DMS79 treated with DMSO at 0.1 percent for 48 hours (cell line): ENCODE measurements around the gene TMCC2.
"Not testable (repeated sequence)": the region's sequence is repeated elsewhere in the genome, so short reads cannot be mapped to it uniquely, and the experiment has no call there.

Experiments
- DNase-seq: peaks from one replicate; lab custom pipeline; 2025; lab: John Stamatoyannopoulos, UW

Gene TMCC2

DNA sequence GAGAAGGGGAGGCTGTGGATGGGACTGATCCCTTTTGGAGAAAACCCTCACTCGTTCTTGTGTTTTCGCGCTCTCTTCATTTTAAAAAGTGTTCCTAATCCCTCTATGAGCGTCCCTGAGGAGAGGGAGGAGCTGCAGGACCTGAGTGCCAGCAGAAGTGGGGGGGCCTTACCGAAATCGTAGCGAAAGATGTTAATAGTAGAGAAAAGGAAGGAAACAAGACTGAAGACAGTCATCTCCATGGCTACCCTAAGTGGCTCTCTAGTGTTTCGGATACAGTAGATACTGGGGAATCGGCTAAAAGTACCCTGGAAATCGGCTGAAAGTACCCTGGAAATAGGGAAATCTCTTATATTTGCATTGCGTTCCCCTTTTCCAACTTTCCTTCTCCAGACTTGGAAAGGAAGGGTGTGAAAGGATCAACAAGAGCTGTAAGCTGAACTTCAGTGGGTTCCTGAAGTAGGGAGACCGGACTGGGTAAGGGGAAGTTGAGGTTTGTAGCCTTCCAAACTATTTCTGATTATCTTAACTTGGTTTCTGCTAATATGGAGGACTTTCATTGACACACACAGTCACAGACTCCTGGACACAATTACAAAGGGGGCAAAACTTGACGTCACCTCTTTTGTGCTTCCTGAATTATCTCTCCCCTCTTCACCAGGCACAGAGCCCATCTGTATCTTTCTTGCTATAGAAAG lies 15.8 kb upstream of the TMCC2 start:
- DNase-seq: no peak

DNA sequence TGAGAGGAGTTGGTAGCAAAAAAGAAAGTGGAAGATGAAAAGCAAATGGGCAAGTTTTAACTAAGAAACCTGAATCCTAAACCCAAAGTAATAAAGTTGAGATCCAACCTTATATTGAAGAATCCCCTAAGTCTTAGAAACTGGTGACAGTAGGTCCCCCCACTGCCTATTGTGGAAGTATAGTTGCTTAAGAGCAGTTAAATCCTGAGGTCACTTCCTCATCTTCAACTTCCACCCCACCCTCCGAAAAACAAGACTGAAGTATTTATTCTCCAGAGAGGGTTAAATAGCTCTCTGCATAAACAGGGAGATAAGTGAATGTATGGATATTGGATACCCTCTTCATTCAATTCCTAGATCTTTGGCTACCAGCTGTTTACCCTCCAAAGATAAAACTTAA lies 13.0 kb upstream of the TMCC2 start:
- DNase-seq: no peak

DNA sequence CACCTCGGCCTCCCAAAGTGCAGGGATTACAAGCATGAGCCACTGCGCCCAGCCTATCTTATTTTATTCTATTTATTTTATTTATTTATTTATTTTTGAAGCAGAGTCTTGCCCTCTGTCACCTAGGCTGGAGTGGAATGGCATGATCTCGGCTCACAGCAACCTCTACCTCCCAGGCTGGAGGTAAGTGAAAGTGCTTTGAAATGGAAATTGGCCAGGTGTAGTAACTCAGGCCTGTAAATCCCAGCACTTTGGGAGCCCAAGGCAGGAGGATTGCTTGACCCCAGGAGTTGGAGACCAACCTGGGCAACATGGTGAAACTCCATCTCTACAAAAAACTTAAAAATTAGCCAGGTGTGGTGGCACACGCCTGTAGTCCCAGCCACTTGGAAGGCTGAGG lies 11.2 kb upstream of the TMCC2 start:
- no peak for DNase-seq

DNA sequence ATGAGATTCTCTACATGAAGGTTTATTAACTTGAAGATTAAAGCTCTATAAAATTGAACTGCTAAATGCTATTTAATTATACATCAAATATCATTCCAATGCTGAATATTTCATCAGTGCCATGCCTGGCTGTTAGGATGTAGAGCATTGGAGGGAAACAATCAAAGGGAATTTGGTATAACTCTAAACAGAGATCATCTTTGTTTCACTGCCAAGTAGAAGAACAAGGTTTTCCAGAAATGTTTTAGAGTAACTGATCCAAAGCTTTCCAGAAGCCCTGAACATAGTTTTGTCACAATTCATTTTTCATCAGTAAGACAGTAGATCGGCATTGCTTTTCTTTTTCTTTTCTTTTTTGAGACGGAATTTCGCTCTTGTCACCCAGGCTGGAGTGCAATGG lies 10.3 kb upstream of the TMCC2 start:
- no peak for DNase-seq

DNA sequence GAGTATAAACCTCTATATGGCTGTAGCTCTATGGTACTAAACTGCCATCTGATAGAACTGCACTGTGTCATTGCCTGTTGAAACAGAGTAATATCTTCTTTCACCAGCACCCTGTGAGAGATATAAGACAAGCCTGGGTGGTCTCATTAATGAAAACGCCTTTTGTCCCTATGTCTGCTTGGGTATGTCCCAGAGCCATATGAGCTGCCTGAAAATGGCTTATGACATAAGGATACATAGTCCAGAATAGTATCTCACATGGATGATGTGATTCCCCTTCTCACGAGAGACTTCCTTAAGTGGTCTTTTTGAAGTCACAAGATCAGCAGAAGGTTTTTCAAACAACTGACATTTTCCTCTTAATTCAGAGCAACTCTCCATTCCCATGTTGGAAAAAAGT lies 7.3 kb upstream of the TMCC2 start:
- DNase-seq: no peak

DNA sequence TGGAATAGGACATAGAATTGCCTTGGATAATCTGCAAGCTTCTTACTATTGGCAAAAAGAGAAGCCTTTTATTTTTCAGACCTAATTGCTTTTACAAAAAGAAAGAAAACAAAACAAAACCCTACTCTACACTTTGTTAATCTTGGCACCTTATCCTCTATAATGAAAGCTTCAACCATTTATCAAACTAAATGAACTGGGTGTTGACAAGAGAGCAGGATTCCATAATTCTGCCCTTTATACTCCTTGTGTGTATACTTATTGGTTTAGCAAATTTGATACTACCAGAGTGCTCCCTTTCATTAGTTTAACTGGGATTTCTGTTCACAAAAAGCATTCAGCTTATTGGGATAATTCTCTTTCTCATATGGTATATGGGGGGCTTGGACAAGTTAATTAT lies 3.0 kb upstream of the TMCC2 start:
- DNase-seq: no peak

DNA sequence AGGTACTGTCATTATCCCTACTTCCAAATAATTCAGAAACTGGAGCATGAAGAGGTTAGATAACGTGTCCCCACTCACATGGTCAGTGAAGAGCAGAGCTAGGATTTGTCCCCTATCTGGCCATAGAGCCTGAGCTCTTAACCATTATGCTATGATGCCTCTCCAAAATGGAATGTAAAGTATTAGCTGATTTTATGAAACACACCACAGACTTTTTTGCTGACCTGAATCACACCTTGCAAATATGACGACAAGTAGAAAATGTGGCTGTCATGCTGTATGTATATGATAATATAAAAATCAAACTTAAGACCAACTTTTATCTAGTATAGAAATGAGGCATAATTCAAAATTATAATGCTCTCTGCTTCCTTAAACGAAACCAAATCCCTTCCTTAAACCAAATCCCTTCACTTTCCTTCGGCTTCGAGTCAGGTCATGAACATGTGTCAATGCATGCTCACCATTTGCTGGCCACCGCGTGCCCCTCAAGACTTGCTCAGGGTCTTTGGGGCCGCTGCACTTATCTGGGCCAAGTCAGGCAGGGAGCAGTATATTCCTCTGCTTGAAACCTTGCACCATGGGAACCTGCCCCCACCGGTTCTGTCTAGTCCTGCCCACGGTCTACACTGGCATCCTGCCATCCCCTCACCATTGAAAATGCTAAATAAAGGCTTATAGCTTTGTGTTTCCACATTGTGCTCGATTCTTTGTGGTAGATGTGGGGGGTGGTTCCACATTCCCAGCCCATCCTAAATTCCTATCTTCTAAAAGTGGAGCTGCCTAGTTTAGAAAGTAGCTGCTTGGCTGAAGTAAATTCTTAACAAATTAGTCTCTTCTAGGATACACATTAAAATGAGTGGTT lies 1.6 kb upstream of the TMCC2 start:
- peak; percentile 40 for DNase-seq

DNA sequence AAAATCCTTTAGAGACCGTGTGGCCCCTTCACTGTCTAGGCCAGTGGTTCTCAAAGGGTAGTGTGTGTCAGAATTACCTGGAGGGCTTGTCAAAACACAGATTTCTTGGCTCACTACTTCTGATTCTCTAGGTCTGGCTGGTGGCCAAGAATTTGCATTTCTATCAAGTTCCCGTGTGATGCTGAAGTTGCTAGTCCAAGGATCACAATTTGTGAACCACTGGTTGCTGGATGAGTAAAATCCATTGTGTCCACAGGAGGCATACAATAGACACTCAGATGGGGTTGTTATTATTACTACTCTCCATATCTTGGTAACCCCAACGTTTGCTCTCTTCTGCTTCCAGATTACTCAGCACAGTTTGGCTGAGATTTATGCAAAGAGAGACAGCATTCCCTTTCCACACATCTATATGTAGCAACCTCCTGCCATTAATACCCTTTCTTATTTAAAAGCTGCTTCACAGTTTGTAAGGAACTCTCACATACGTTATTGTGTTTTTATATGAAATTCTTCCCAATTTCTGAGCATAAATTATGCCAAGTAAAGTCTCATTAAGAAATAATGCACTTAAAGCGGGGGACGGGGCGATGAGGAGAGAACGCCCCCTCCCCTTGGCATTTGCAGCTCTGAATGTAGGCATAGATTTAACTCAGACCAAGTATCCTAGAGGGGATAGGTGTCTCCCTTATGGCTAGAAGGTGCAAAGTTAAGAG lies 720 bp upstream of the TMCC2 start:
- peak; percentile 66 for DNase-seq

DNA sequence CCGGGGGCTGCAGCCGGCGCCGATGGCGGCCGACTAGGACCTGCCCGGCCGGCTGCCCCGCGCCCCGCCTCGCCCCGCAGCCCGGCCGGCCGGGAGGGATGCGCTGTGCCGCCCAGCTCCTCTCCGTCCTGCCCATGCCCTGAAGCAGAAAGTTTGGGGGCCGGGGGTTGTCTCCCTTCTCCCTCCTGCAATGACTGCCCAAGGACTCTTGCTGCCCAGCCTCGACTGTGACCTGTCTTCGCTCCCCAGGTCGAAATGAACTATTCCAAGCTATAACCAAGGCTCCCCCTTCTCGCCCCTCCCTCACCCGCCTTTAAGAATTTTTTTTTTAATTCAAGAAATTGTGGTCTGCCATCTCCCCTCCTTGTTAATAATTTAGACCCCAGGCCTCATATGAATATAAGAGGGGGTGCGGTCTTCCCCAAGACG lies 361 bp downstream of the TMCC2 start:
- no peak for DNase-seq

DNA sequence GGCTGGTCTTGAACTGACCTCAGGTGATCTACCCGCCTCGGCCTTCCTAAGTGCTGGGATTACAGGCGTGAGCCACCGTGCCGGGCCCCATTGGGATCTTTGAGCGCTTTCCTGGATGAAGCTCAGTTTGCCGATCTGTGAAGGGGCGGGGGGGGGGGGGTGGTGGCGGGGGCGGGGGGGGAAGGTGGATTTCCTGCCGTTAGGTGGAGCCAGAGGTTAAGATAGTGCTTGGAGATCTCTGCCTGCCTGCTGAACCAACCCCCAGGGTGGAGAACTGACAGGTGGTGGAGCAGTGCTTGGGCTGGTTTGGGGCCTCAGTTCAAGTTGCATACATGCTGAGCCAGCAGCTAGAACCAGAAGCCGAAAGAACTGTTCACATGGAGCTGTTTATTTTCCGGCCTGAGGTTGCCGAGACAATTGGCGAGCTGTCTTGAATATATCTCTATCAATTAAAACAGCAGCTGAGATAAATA lies 1.7 kb downstream of the TMCC2 start:
- DNase-seq: peak; percentile 84

DNA sequence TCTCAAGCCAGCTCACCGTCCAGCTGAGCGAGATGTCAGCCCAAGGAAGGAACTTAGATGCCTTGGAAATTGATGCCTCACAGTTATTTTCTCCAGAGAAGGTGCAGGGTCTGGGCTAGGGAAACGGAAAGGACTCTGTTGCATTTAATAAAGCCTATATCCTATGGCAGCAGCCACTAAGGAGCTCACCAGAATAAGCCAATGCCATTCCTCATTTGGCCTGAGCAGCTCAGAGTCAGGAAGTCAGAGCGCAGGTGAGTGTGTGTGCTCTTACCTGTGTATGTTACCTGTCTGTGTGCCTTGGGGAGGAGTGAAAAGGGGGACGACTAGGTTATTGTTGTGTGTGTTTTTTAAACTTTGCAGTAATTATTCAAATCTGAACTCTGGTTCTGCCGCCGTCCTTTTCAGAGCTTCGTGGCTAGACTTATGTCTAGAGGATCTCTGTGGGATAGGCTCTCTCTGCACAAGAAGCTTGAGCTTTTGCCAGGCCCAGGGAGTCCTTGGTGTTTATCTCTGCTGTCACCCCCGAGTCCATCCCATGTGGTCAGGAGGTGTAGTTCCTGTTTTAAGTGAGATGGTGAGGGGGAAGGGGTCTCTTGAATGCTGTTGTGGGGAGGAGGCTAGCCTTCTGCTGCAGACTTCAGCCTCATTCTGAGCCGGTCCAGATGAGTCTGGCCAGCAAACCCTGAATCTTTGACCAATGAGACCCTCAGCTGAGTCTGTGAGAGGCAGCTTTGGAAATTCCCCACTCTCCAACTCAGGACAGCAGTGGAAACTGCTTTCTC lies 2.4 kb downstream of the TMCC2 start:
- peak; percentile 21 for DNase-seq

DNA sequence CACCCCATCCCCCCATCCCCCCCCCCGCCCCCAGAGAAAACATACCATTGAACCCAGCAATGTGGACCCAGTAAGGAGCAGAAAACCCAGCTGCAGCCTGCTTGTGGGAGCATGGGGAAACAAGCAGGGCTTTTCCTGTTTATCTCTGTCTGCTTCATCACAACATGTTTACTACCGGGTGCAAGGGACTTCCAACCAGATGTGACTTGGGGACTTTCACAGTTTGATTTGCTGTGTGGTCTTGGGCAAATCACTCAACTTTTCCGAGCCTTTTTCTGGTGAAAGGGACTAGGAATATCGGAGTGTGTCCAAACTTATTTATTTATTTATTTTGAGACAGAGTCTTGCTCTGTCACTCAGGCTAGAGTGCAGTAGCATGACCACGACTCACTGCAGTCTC lies 3.2 kb downstream of the TMCC2 start:
- DNase-seq: no peak

DNA sequence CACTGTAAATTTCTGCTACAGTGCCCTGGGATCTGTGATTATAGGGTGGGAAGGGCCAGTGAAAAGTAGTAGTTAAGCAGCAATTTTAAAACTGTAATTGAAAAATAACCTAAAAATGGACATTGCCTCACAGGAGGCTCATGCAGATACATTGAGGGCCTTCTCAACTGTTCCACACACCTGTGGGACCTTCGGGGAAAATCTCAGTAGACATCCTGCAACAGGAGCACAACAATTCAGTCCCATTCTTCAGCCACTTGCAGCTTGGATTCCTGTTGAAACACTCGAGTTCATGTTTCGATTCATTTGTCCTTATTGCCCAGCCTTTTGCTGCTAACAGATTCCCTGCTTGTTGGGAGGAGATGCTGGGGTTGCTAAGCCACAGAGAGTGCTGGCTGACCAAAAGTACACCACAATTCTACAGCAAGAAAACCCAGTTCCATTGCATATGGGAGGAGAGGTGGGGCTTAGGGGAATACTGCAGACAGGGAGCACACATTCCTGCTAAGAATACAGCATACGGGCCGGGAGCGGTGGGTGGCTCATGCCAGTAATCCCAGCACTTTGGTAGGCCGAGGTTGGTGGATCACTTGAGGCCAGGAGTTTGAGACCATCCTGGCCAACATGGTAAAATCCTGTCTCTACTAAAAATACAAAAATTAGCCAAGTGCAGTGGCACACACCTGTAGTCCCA lies 4.5 kb downstream of the TMCC2 start:
- no peak for DNase-seq

DNA sequence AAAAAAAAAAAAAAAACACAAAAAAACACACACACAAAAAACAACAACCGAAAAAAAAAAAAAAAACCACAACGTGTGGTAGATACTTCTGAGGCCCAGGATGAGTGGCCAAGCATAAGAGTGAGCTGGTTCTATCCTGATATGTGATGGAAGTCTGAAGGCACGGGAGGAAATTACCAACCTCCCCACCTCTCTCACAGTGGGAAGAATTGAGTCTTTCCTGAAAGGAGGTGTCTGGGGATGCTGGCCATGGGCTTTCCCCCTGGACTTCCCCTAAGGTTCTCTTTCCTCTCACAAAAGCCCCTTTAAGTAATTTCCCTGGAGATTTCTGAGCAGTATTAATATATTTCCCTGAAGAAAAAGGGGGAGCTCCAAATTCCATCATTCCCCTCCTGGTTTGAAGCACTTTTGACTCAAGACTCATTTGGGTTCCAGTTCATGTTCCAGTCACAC lies 5.2 kb downstream of the TMCC2 start:
- no peak for DNase-seq

DNA sequence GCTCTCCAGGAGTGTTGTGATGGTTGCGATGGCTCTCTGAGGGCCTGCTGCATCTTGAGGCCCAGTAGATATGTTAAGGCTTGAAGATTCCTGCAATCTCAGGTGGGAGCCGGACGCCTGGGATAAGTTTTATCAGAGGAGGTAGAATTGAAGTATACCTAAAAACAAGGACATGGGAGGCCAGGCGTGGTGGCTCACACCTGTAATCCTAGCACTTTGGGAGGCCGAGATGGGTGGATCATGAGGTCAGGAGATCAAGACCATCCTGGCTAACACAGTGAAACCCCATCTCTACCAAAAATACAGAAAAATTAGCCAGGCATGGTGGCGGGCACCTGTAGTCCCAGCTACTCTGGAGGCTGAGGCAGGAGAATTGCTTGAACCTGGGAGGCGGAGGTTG lies 6.2 kb downstream of the TMCC2 start:
- DNase-seq: not testable (repeated sequence)

DNA sequence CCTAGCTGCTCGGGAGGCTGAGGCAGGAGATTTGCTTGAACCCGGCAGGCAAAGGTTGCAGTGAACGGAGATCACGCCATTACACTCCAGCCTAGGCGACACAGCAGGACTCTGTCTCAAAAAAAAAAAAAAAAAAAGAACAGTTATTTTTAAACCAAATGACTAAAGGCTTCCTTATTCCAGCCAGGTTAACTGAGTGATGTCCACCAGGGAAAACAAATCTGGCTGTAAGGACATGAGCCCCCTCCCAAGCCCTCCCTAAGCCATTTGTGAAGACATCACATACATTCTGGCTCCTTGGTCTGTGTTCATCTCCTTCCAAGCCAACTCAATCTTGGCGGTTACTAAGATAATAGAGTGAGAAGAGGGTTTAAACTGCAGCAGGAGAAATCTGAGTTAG lies 8.2 kb downstream of the TMCC2 start:
- no peak for DNase-seq

DNA sequence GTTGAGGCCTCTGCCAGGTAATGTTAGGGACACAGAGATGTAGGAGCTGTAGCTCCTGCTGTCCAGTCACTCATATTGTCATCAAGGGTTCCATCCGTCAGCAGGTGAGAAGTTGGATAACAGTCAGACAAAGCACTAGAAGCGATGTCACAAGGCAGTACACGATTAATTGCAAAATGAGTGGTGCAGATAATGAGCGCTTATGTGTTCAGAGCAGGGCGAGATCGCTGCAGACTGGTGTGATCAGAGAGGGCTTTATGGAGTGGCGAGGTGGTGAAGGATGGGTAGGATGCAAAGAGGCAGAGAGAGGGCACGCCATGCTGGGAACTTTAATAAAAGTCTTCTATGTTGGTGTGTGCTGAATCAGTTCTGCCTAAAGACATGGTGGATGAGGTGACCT lies 8.8 kb downstream of the TMCC2 start:
- DNase-seq: no peak

DNA sequence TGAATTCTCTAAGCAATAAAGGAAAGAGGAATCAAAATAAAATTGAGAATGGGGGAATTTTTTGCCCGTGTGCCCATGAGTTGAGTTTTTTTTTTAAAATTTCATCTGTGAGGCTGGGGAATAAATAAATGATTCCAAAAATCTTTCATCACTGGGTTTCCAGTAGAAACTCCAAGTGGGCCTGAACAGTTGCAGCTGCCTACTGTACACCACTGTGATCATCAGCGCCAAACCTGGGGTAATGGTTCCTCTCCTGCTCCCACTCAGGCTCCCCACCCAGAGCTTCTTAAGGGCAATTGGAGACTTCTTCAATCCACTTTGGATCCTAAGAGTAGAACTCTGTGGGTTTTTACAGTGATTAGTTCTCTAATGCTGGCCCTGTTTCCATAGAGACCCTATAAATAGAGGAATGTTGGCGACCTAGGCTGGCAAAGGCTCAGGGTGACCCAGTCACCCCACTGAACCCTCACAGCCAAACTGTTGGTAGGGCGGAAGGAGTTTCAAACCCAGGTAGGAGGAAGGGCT lies 9.3 kb downstream of the TMCC2 start:
- DNase-seq: no peak

DNA sequence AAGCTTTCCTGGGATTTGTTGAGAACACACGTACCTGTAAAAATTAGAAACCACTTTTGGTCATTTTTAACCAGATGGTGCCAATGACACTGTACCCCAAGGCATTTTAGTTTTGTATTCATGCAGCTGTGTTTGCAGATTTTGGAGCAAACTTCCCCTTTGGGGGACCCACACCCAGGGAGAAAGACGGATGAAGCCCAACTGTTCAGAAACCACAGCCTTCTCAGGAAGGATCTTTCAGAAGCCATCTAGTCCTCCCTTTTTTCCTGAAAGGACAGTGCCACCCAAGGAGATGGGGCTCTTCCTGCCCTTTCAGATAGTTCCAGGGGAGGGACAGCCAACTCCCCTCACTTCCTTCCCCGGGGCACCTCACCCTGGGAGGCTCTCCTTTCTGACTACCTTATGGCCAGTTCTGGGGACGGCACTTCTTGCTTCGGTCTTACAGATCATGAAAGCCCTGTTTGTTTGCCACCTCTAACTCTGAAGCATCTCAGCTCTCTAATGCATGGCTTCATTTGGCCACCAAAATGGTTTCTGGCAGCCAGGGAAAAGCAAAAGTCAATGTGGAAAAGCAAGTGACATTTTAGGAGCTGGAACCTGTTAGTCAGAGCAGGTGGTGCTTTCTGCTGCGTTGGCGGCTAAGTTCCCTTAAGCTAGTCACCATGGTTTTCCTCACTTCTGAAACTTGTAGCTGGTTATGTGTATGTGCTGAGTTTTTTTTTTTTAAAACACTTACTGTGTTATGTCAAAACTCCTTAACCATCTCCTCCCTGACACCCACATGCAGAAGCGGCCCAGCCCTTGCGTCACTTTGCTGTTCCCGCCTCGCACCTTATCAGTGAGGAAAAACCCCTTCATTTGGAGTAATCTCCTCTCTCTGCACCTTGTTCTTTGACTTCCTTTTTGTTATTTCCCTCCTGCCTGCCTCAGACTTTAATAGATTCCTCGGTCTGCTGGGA lies 10.1 kb downstream of the TMCC2 start:
- no peak for DNase-seq

DNA sequence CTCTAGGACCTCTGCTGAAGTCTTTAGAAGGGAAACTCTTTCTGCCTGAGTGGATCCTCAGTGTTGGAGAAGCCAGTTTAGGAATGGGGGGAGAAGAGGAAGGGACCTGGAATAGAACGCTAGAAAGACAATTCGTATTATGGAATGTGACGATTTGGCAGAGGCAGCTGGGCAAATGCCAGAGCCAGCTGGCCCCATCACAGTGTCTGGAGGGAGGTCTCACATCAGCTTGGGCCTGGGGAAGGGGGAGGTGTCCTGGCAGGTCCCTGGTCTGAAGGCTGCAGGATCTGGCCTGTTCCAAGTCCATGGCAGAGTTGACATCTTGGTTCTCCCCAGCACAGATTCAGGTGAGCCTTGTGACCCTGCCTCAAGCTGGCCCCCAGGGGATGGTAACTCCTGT lies 11.3 kb downstream of the TMCC2 start:
- no peak for DNase-seq
